Subcutaneous adipose tissue (tissue), 4 donors: ENCODE results near the gene PAK1. TPM values are rescaled to one million over a fixed set of nuclear protein-coding genes. Genes with fewer than 3 reads are reported as not detected.

Experiments used
- total RNA-seq, 4 donors: library from RNA; depleted of rRNA; stranded (reverse); fragments of >200 nt; gene quantifications; one replicate each; pipeline ENCODE4 v1.1.0, GENCODE V29; 2016
- TF ChIP-seq, protein P1 (sequence below): fragments of 450-650 bp; IDR thresholded peaks from one replicate; pipeline ENCODE4 v1.5.1; 2016; ENCODE audit warnings: low read depth, mild to moderate bottlenecking, control low read depth, antibody characterized with exemption, moderate library complexity

The PAK1 gene
- total RNA-seq, 4 donors from 2014 or later = 17.0 to 41.3 (median 28.4) TPM

DNA sequence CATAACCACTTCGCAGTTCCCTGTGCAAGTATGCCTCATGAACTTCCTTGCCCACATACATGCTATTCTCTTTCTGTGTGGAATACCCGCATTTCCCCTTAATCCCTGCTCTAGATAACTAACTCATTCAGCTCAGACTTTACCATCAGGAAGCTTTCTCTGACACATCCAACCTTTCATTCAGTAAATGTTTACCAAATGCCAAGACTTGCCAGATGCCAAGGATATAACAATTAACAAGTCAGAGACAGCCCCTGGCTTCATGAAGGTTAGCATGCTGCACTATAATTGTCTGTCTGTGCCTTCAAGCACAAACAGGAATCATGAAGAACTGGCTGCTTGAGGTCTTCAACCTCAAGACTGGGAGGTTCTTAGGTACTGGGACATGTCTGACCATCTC lies 101.2 kb downstream of the PAK1 start:
- TF ChIP-seq, protein P1, sequence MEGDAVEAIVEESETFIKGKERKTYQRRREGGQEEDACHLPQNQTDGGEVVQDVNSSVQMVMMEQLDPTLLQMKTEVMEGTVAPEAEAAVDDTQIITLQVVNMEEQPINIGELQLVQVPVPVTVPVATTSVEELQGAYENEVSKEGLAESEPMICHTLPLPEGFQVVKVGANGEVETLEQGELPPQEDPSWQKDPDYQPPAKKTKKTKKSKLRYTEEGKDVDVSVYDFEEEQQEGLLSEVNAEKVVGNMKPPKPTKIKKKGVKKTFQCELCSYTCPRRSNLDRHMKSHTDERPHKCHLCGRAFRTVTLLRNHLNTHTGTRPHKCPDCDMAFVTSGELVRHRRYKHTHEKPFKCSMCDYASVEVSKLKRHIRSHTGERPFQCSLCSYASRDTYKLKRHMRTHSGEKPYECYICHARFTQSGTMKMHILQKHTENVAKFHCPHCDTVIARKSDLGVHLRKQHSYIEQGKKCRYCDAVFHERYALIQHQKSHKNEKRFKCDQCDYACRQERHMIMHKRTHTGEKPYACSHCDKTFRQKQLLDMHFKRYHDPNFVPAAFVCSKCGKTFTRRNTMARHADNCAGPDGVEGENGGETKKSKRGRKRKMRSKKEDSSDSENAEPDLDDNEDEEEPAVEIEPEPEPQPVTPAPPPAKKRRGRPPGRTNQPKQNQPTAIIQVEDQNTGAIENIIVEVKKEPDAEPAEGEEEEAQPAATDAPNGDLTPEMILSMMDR = no peak

DNA sequence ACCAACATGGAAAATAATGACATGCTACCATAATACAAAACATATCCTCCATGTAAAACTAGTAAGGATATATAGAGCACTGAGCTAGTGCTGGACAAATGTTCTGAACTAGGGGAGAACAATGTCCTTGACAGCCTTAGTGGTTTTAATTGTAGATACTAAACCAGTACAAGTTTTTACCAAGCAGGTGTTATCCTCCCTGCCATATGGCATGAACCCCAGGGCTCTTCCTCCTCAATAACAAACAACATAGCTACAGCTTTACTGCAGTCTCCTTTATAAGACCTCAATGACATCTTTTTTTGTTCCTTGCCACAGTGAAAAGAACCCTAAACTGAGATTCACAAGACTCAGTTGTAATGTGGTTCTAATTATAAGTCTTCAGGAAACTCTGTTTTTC lies 102.2 kb downstream of the PAK1 start:
- TF ChIP-seq, protein P1 = no peak

DNA sequence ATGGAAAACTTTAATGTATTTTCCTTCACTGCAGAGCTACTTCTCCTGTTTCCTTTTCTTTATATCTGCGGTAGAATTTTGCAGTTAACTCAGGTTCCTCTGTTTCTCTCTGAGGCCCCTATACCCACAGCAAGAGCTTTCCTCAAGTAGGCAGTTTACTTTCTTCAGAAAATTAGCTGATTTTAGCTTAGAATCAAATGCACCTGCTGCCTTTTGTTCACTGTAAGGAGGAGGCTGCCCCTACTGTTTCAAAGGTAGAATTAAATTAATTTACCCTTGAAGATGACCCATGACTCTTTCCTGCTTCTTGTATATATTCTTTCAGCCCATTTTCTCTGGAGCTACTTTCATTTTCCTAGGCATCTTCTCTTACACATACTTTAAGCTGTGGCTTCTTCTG lies 103.7 kb downstream of the PAK1 start:
- TF ChIP-seq, protein P1 = no peak

DNA sequence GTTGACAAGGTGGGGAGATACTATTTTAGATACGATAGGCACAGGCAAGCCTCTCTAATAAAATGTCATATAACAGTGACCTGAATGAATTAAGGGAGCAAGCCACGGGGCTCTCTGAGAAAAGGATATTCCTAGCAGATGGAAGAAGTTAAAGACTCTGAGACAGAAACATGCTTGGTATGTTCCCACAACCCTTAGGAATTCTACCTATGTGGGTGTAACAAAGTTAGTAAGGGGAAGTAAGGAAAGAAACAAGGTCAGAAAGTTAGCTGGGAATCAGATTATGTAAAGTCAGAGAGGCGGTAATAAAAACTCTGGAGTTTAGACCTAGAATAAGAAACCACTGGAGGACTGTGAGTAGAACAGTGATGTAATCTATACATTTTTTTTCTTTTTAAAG lies 112.7 kb downstream of the PAK1 start:
- TF ChIP-seq, protein P1 = no peak

DNA sequence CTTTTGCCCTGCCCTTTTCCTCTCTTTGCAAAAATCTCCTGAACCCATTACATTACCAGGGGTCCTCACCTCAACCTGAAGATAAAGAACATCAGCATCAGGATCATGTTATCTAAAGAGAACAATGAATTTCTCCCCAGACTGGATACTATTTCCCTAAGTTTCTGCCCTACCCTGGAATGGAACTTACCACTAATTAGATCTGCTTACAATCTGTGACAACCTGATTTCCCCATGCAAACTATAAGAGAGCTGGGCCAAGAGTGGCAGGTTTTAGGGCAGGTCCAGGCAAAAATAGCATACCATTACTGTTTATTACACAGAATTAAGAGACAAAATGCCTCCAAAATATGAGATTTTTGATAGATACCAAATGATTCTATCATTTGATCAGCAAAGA lies 114.4 kb downstream of the PAK1 start:
- TF ChIP-seq, protein P1 = no peak

DNA sequence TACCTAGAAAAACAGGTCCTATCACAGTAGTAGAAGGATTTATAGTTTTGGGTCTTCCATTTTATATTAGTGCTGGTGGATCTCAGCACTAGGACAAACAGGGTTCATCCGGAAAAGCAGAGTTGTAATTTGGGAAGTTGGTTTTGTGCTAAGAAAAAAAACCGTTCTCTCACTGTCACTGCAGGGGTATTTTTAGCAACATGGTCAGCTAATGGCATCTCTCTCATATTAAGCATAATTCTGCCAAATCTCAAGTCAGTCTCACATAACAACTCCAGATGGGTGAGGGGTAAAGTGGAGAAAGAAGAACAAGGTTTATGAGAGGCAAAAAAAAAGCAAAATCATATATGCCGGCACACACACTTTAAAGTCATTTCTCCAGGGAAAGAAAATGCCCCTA lies 120.8 kb downstream of the PAK1 start:
- TF ChIP-seq, protein P1 = no peak

DNA sequence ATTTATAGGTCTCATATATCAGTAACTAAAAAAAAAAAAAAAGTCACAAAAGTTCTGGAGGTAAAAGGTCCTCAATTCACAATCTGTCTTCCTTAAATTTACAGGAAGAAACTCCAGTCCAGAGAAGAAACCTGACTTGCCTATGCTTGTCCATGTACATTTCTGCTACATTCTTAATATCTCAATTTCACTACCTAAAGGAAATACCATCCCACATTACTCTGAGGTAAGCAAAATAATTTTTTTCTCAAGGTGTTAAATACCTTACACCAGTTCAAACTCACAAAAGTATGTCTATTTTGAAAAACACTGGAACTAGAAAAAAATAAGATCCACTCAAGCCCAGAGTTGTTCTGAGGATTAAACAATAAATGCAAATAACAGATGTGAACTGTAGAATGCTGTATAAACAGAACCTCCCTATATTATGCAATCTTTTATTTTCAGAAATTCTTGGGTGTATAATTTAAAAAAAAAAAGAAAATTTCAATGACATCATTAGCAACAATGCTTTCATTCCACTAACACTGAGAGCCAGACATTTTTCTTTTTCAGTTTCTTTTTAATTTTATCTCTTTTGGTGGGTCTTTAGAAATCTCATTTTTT lies 122.5 kb downstream of the PAK1 start:
- TF ChIP-seq, protein P1 = no peak
